Transverse colon (tissue), 4 donors: ENCODE results near the gene OLA1.

ENCODE experiments used
- POLR2A ChIP-seq: fragments of 450-650 bp; IDR thresholded peaks from one replicate; pipeline ENCODE4 v1.6.1; 2016; ENCODE audit warnings: antibody characterized with exemption, mild to moderate bottlenecking, moderate library complexity
- POLR2AphosphoS5 ChIP-seq, 3 donors: sonication (generic); formaldehyde crosslinking; IDR thresholded peaks; one replicate each; pipeline ENCODE4 v1.6.1; 2016; ENCODE audit warnings: antibody characterized with exemption in 3 of 3
- TF ChIP-seq, protein P1 (sequence below), 5 experiments: fragments of 200-600 bp in 3 of 5; fragments of 450-650 bp in 2 of 5; sonication (generic) in 3 of 5; IDR thresholded peaks; 1 replicate in 2 of 5; 2 replicates in 3 of 5; pipeline ENCODE4 v1.5.1; 2016 to 2017; ENCODE audit warnings: antibody characterized with exemption in 5 of 5, inconsistent platforms in 3 of 5, mild to moderate bottlenecking in 2 of 5, moderate library complexity in 1 of 5

DNA sequence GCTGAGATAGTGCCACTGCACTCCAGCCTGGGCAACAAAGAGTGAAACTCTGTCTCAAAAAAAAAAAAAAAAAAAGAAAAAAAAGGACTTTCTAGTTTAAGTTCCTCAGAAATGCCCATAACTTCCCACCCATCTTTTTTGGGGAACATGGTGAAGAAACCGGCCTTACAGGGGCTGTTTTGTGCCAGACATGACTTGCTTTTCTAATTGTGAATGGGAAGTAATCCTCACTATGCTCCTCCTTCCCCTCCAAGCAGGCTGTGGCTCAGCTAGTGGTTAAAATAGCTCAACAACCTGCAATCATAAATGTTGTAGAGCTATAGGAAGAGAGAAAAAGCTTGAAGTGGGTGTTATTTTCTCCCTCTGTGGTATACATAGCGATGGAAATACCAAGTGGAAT is 34.1 kb upstream of the OLA1 start:
- TF ChIP-seq, protein P1, sequence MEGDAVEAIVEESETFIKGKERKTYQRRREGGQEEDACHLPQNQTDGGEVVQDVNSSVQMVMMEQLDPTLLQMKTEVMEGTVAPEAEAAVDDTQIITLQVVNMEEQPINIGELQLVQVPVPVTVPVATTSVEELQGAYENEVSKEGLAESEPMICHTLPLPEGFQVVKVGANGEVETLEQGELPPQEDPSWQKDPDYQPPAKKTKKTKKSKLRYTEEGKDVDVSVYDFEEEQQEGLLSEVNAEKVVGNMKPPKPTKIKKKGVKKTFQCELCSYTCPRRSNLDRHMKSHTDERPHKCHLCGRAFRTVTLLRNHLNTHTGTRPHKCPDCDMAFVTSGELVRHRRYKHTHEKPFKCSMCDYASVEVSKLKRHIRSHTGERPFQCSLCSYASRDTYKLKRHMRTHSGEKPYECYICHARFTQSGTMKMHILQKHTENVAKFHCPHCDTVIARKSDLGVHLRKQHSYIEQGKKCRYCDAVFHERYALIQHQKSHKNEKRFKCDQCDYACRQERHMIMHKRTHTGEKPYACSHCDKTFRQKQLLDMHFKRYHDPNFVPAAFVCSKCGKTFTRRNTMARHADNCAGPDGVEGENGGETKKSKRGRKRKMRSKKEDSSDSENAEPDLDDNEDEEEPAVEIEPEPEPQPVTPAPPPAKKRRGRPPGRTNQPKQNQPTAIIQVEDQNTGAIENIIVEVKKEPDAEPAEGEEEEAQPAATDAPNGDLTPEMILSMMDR (IDR thresholded peaks at IDR 0.05) = no peak
- TF ChIP-seq POLR2A = no peak
- TF ChIP-seq POLR2AphosphoS5 (IDR thresholded peaks at IDR 0.05) = no peak
